Stomach (tissue), 4 donors: ENCODE results near the gene COMMD7.

Experiments
- EP300 ChIP-seq: sonication (generic); formaldehyde crosslinking; IDR thresholded peaks from one replicate; pipeline ENCODE4 v1.6.1; 2017; ENCODE audit warnings: antibody characterized with exemption
- POLR2A ChIP-seq, 4 donors: fragments of 450-650 bp; IDR thresholded peaks; one replicate each; pipeline ENCODE4 v1.6.1; 2016; ENCODE audit warnings: antibody characterized with exemption in 4 of 4, control low read depth in 2 of 4, mild to moderate bottlenecking in 1 of 4, moderate library complexity in 1 of 4
- POLR2AphosphoS5 ChIP-seq, 3 donors: sonication (generic); formaldehyde crosslinking; IDR thresholded peaks; one replicate each; pipeline ENCODE4 v1.6.1; 2016; ENCODE audit warnings: antibody characterized with exemption in 3 of 3
- TF ChIP-seq, protein P1 (sequence below), 7 experiments: fragments of 450-650 bp in 4 of 7; fragments of 200-600 bp in 3 of 7; sonication (generic) in 3 of 7; IDR thresholded peaks; one replicate each; pipeline ENCODE4 v1.5.1; 2016 to 2019; ENCODE audit warnings: antibody characterized with exemption in 7 of 7, control low read depth in 2 of 7, mild to moderate bottlenecking in 1 of 7

DNA sequence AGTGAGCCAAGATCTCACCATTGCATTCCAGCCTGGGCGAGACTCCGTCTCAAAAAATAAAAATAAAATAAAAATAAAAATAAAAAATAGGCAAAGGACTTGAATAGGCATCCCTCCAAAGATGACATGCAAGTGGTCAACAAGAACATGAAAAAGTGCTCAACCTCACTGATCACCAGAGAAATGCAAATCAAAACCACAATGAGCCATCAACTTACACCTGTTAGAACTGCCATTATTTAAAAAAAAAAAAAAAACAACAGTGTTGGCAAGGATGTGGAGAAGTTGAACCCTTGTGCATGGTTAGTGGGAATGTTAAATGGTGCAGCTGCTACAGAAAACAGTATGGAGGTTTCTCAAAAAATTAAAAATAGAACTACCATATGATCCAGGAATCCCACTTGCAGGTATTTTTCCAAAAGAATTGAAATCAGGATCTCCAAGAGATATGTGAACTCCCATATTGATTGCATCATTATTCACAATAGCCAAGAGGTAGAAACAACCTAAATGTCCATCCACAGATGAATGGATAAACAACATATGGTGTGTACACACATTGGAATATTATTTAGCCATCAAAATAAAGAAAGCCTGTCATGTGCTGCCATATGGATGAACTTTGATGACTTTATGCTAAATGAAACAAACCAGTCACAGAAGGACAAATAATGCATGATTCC, 72.4 kb downstream of the COMMD7 start:
- TF ChIP-seq, protein P1, sequence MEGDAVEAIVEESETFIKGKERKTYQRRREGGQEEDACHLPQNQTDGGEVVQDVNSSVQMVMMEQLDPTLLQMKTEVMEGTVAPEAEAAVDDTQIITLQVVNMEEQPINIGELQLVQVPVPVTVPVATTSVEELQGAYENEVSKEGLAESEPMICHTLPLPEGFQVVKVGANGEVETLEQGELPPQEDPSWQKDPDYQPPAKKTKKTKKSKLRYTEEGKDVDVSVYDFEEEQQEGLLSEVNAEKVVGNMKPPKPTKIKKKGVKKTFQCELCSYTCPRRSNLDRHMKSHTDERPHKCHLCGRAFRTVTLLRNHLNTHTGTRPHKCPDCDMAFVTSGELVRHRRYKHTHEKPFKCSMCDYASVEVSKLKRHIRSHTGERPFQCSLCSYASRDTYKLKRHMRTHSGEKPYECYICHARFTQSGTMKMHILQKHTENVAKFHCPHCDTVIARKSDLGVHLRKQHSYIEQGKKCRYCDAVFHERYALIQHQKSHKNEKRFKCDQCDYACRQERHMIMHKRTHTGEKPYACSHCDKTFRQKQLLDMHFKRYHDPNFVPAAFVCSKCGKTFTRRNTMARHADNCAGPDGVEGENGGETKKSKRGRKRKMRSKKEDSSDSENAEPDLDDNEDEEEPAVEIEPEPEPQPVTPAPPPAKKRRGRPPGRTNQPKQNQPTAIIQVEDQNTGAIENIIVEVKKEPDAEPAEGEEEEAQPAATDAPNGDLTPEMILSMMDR (IDR thresholded peaks at IDR 0.05), result no peak
- TF ChIP-seq EP300 (no peak), POLR2AphosphoS5 (IDR thresholded peaks at IDR 0.05) (no peak), POLR2A (IDR thresholded peaks at IDR 0.05) (no peak)
